Subcutaneous abdominal adipose tissue (tissue), 5 donors: ENCODE results near the gene MCM9.

Experiments
- H3K27ac ChIP-seq: one replicate; pipeline ENCODE4 v1.7.0; 2013; ENCODE audit warnings: low read depth, mild to moderate bottlenecking, inconsistent platforms, low read length, moderate library complexity
- H3K27me3 ChIP-seq, 5 donors: one replicate each; pipeline ENCODE4 v1.7.0; 2013; ENCODE audit warnings: low read length in 5 of 5, inconsistent platforms in 1 of 5; ENCODE audit not compliant: control insufficient read depth in 5 of 5, insufficient read depth in 4 of 5
- H3K36me3 ChIP-seq, 5 donors: one replicate each; pipeline ENCODE4 v1.7.0; 2013; ENCODE audit warnings: low read length in 5 of 5; ENCODE audit not compliant: control insufficient read depth in 5 of 5, insufficient read depth in 5 of 5
- H3K4me1 ChIP-seq, 5 donors: one replicate each; pipeline ENCODE4 v1.7.0; 2013; ENCODE audit warnings: low read length in 5 of 5, mild to moderate bottlenecking in 3 of 5, moderate library complexity in 1 of 5; ENCODE audit not compliant: control insufficient read depth in 5 of 5, insufficient read depth in 5 of 5
- H3K4me3 ChIP-seq, 5 donors: one replicate each; pipeline ENCODE4 v1.7.0; 2013; ENCODE audit warnings: low read length in 5 of 5, low read depth in 1 of 5
- H3K9ac ChIP-seq, 5 donors: one replicate each; pipeline ENCODE4 v1.7.0; 2013; ENCODE audit warnings: low read length in 5 of 5, mild to moderate bottlenecking in 4 of 5, moderate library complexity in 3 of 5
- H3K9me3 ChIP-seq, 5 donors: one replicate each; pipeline ENCODE4 v1.7.0; 2013; ENCODE audit warnings: low read length in 5 of 5; ENCODE audit not compliant: control insufficient read depth in 5 of 5
- donor health status: healthy.
- donor health status: healthy.
- donor health status: healthy.
- donor health status: healthy.
- donor health status: healthy.

MCM9 gene

DNA sequence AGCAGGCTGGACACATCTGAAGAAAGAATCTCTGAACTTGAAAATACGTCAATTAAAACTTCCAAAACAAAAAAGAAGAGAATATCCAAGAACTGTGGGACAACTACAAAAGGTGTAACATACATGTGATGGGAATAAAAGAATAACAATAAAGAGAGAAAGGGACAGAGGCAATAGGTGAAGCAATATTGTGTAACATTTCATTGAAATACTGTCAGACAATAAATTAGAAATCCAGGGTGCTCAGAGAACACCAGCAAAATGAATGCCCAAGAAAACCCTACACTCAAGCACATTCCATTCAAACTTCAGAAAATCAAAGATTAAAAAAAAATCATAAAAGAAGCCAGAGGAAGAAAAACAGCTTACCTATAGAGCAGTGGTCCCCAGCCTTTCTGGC, 74.6 kb downstream of the MCM9 start:
- no peaks in the 10 kb centered on the region for H3K27me3 ChIP-seq
- no peaks in the 10 kb centered on the region for H3K9me3 ChIP-seq
- peaks cover 0 to 13% (median 7%) of the 10 kb centered on the region in 5 donors for H3K4me1 ChIP-seq
- H3K4me3 ChIP-seq = no peak overlapping the region
- H3K9ac ChIP-seq = no peak overlapping the region
- H3K27ac ChIP-seq = no peak overlapping the region
- peaks cover 0 to 12% (median 4%) of the 10 kb centered on the region in 5 donors for H3K36me3 ChIP-seq

DNA sequence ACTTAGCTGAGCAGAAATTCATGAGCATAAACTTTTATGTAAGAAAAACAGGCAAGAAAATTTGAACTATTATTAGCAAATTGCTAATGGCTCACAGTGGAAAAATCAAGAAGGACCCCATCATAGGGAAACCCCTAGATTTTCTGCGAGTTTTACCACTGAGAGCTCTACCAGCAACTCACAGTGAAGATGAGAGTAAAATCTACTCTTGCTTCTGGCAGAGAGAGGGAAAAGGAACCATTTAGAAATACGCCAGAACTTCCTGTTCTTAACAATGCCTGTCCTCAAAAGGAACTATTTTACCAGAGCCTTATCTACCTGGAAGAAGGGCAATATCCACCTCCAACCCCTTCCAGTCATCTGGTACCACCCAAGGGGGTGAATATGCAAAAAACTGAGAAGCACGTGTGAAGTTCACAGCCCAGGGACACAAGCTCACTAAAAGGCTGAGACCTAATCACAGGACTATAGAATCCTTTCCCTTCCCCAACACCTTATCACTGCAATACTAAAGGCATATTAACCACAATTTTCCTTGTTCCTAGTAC, 75.4 kb downstream of the MCM9 start:
- Histone ChIP-seq H3K4me1 (peaks cover 0 to 6% (median under 1%) of the 10 kb centered on the region in 5 donors), H3K9me3 (no peaks in the 10 kb centered on the region), H3K27me3 (no peaks in the 10 kb centered on the region), H3K36me3 (peaks cover 0 to 12% (median 4%) of the 10 kb centered on the region in 5 donors), H3K27ac (no peak overlapping the region), H3K4me3 (no peak overlapping the region), H3K9ac (no peak overlapping the region)

DNA sequence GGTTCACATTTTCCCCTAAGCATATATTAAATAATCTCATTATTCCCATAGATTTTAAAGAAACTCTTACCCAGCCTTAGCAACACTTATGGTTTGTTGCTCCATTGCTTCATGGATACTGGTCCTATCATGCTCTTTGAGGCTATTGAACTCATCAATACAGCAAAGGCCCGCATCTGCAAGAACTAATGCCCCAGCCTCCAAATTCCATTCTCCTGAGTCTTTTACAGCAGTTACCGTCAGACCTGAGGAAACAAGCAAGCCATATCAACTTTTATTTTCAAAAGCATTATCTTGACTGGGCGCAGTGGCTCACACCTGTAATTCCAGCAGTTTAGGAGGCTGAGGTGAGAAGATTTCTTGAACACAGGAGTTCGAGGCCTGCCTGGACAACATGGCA, 78.7 kb downstream of the MCM9 start:
- H3K9me3 ChIP-seq = no peaks in the 10 kb centered on the region
- H3K27me3 ChIP-seq = no peaks in the 10 kb centered on the region
- H3K4me3 ChIP-seq = no peak overlapping the region
- H3K4me1 ChIP-seq = no peaks in the 10 kb centered on the region
- peaks cover 0 to 12% (median 5%) of the 10 kb centered on the region in 5 donors for H3K36me3 ChIP-seq
- H3K9ac ChIP-seq = no peak overlapping the region
- H3K27ac ChIP-seq = no peak overlapping the region

DNA sequence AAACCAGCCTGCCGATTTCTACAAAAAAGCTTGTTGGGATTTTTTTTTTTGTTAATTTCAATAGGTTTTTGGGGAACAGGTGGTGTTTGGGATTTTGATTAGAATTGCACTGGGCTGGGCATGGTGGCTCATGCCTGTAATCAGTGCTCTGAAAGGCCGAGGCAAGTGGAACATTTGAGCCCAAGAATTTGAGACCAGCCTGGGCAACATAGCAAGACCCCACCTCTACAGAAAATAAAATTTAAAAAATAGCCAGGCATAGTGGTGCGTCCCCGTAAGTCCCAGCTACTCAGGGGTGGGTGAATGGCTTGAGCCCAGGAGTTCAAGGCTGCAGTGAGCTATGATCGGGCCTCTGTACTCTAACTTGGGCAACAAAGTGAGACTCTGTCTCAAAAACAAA, 81.6 kb downstream of the MCM9 start:
- Histone ChIP-seq H3K27me3 (no peaks in the 10 kb centered on the region), H3K9ac (no peak overlapping the region), H3K9me3 (no peaks in the 10 kb centered on the region), H3K4me1 (no peaks in the 10 kb centered on the region), H3K27ac (no peak overlapping the region), H3K36me3 (peaks cover 0 to 10% (median 2%) of the 10 kb centered on the region in 5 donors), H3K4me3 (no peak overlapping the region)

DNA sequence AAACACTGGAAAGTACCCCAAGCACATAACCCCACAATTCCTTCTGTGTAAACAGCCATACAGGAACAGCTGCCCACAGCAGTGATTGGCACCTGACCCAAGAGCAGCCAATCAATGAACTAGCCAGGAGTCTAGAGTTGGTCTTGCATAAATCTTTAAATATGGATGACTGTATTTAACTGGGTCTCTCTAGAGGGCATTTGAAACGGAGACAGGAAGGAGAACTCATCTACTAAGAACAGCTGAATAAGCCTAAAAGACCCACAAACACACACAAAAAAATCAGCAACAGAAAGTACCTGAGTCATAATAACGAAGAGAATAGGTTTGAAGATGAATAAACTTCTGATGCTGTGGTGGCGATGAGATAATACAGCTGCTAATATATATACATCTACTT, 90.0 kb downstream of the MCM9 start:
- Histone ChIP-seq H3K36me3 (no peaks in the 10 kb centered on the region), H3K9ac (no peak overlapping the region), H3K9me3 (no peaks in the 10 kb centered on the region), H3K27me3 (no peaks in the 10 kb centered on the region), H3K27ac (no peak overlapping the region), H3K4me1 (peaks cover 0 to 3% (median 0%) of the 10 kb centered on the region in 5 donors), H3K4me3 (no peak overlapping the region)

DNA sequence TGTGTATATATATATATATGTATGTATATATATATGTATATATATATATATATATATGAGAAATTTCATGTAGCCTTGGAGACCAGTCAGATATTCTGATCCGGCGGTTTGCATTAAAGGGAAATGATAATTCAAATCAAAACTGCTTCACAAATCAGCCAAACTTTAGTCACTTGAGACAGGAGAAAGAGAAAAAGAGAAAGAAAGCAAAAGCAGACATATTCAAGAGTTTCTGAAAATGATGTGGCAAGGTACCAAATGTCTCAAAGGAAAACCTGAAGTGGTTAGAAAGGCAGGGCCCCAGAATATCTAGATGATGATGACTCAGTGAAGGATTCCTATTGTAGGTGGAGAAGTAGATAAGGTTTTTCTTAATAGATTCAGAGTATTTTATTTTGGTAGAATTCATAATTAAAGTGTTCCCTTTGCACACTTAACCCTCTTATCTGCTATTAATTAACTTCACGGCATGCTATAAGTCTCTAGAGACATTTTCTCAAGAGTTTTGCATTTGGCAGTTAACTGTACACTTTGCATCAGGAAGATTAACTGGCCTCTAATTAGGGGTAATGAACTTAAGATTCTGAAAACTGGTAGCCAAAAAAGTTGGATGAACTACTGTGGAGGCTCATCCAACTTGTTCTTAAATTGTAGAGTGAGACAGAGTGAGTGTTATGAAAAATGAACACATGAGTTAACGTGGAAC, 91.1 kb downstream of the MCM9 start:
- Histone ChIP-seq H3K4me1 (peaks cover 0 to 3% (median 0%) of the 10 kb centered on the region in 5 donors), H3K27me3 (no peaks in the 10 kb centered on the region), H3K9me3 (no peaks in the 10 kb centered on the region), H3K9ac (no peak overlapping the region), H3K36me3 (no peaks in the 10 kb centered on the region), H3K27ac (no peak overlapping the region), H3K4me3 (no peak overlapping the region)

DNA sequence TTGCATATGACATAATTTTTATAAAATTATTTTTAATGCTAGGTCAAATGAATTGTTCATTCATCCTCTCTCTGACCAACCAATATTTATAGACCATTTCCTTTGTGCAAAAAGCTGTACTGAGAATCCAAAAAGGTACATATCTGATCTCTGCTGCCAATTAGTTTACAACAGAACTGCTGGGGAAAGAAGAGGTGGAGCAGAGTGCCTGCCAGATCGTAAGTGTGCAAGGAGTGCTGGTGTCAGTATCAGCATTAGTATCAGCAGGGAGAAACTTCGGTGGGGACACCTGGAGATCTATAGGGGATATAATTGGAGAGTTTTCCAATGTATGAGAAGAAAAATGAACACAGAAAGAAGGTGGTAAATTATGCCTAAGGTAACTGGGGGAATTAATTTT, 104.3 kb downstream of the MCM9 start:
- Histone ChIP-seq H3K36me3 (peaks cover 19 to 33% (median 24%) of the 10 kb centered on the region in 5 donors), H3K4me3 (no peak overlapping the region), H3K4me1 (no peaks in the 10 kb centered on the region), H3K9me3 (no peaks in the 10 kb centered on the region), H3K9ac (no peak overlapping the region), H3K27ac (no peak overlapping the region), H3K27me3 (no peaks in the 10 kb centered on the region)

DNA sequence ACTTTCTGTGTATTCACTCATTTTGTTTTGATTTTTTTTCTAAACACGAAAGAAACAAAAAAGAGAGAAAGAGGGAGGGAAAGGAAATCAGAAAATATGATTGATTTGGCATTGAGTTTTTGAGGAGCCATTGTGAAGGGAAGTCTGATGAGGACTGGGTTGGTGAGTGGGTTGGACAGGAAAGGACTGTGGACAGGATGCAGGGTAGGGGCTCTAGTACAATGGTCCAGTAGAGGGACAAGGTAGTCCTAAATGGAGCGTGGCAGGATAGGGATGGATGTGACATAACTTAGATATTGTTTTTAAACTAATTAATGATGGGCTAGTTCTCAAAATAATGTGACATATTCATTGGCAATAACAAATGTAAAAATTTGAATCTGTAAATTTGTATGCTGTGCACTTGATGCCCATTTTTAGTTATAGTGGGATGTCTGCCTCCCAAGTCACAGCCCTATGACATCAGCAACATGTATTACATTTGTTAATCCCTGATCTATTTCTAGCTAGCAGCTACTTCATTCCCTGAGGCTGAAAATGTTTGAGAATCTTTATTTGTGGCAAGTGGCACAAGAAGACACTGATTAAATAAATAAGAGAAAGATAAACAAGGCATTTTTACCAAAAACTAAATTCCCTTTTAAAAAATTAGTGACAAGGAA, 105.0 kb downstream of the MCM9 start:
- Histone ChIP-seq H3K9ac (no peak overlapping the region), H3K9me3 (no peaks in the 10 kb centered on the region), H3K4me1 (no peaks in the 10 kb centered on the region), H3K27ac (no peak overlapping the region), H3K27me3 (no peaks in the 10 kb centered on the region), H3K4me3 (no peak overlapping the region), H3K36me3 (peaks cover 19 to 40% (median 31%) of the 10 kb centered on the region in 5 donors)

DNA sequence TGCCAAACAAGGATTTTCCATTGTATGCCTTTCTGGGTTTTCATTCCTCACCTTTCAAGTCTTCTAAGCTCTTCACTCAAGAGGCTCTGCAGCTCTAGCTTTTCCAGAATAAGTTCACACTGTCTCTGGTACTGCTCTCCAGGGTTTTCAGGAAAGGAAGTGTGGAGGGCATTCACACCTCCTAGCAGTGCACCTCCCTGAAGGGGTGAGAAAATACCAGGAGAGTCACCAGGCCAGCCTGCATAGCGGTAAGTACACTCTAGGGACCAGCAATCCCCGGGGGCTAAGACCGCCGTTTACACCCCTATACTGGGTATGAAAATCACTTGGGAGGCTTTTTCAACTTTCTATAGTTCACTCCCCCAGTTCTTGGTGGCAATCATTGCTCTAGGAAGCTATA, 108.9 kb downstream of the MCM9 start:
- no peaks in the 10 kb centered on the region for H3K9me3 ChIP-seq
- peaks cover 24 to 60% (median 48%) of the 10 kb centered on the region in 5 donors for H3K36me3 ChIP-seq
- H3K9ac ChIP-seq = no peak overlapping the region
- no peaks in the 10 kb centered on the region for H3K4me1 ChIP-seq
- no peak overlapping the region for H3K27ac ChIP-seq
- H3K27me3 ChIP-seq = no peaks in the 10 kb centered on the region
- H3K4me3 ChIP-seq = no peak overlapping the region

DNA sequence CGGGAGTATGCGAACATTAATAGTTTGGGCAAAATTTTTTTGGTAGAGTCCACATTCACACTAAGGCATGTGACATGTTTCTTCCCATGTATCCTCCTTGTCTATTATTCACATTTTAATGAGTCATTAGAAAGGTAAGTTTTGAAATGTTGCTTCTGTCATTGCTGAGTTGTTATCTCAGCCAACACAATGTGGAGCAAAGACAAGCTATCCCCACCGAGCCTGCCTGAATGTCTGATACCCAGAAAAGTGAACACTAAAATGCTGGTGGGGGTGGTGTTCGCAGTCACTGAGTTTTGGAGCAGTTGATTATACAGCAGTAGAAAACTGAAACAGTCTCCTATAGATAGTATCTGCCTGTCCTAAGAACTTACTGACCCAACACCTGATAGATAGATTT, 109.3 kb downstream of the MCM9 start:
- Histone ChIP-seq H3K4me3 (no peak overlapping the region), H3K36me3 (peaks cover 24 to 60% (median 48%) of the 10 kb centered on the region in 5 donors), H3K9me3 (no peaks in the 10 kb centered on the region), H3K9ac (no peak overlapping the region), H3K27me3 (no peaks in the 10 kb centered on the region), H3K4me1 (no peaks in the 10 kb centered on the region), H3K27ac (no peak overlapping the region)
